GM04504 (cell line): Measurements from ENCODE around the gene MAN2C1.

ENCODE experiments used
- DNase-seq: peaks from one replicate; pipeline ENCODE4 v3.0.0-alpha.2; 2012; ENCODE audit warnings: low read depth

Gene MAN2C1

GRCh38 chr15:75309711-75310110 lies 58.7 kb downstream of the MAN2C1 start:
- DNase-seq = no peak

- no peak for DNase-seq
Observed at GRCh38 chr15:75307778-75308390, 60.5 kb downstream of the MAN2C1 start.

GRCh38 chr15:75306188-75306587 lies 62.2 kb downstream of the MAN2C1 start:
- DNase-seq = no peak
